ENCODE data around the gene CATSPER4. TPM values are rescaled to one million over a fixed set of nuclear protein-coding genes. Genes with fewer than 3 reads are reported as not detected.

Gene CATSPER4
- total and polyA plus RNA-seq, 2 of the 13 experiments (the other 11 are each of a cell fraction or from before 2014, with no cell fraction given) = not detected

GRCh38 chr1:26225033-26225831, 34.8 kb downstream of the CATSPER4 start (continued):
- TF ChIP-seq GFI1 (CRISPR knock-in tag; IDR thresholded peaks at IDR 0.05; ENCODE audit: borderline replicate concordance) = no peak; the same call in 1 of the 2 replicates
- TF ChIP-seq, protein P1, sequence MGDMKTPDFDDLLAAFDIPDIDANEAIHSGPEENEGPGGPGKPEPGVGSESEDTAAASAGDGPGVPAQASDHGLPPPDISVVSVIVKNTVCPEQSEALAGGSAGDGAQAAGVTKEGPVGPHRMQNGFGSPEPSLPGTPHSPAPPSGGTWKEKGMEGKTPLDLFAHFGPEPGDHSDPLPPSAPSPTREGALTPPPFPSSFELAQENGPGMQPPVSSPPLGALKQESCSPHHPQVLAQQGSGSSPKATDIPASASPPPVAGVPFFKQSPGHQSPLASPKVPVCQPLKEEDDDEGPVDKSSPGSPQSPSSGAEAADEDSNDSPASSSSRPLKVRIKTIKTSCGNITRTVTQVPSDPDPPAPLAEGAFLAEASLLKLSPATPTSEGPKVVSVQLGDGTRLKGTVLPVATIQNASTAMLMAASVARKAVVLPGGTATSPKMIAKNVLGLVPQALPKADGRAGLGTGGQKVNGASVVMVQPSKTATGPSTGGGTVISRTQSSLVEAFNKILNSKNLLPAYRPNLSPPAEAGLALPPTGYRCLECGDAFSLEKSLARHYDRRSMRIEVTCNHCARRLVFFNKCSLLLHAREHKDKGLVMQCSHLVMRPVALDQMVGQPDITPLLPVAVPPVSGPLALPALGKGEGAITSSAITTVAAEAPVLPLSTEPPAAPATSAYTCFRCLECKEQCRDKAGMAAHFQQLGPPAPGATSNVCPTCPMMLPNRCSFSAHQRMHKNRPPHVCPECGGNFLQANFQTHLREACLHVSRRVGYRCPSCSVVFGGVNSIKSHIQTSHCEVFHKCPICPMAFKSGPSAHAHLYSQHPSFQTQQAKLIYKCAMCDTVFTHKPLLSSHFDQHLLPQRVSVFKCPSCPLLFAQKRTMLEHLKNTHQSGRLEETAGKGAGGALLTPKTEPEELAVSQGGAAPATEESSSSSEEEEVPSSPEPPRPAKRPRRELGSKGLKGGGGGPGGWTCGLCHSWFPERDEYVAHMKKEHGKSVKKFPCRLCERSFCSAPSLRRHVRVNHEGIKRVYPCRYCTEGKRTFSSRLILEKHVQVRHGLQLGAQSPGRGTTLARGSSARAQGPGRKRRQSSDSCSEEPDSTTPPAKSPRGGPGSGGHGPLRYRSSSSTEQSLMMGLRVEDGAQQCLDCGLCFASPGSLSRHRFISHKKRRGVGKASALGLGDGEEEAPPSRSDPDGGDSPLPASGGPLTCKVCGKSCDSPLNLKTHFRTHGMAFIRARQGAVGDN (CRISPR knock-in tag; IDR thresholded peaks at IDR 0.05) = peak; percentile 90
- peak; percentile 73; the same call in 1 of the 2 replicates for TF ChIP-seq ARNT2 (CRISPR knock-in tag; IDR thresholded peaks at IDR 0.05; ENCODE audit: low read depth)
- TF ChIP-seq, protein P2, sequence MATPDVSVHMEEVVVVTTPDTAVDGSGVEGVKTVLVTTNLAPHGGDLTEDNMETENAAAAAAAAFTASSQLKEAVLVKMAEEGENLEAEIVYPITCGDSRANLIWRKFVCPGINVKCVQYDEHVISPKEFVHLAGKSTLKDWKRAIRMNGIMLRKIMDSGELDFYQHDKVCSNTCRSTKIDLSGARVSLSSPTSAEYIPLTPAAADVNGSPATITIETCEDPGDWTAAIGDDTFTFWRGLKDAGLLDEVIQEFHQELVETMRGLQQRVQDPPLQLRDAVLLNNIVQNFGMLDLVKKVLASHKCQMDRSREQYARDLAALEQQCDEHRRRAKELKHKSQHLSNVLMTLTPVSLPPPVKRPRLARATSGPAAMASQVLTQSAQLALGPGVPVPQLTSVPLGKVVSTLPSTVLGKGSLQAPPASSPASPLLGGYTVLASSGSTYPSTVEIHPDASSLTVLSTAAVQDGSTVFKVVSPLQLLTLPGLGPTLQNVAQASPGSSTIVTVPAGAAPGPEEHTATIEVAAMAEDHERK (CRISPR knock-in tag; IDR thresholded peaks at IDR 0.05; ENCODE audit: low read depth) = no peak
- TF ChIP-seq PRMT3 (CRISPR knock-in tag; IDR thresholded peaks at IDR 0.05; ENCODE audit: borderline replicate concordance, low read depth) = no peak
- no peak for TF ChIP-seq ZNF337 (CRISPR knock-in tag; IDR thresholded peaks at IDR 0.05; ENCODE audit: borderline replicate concordance, low read depth)
- no peak for TF ChIP-seq DNMT3B (CRISPR knock-in tag; conservative IDR thresholded peaks at IDR 0.05)
- peak; percentile 83 for TF ChIP-seq HNRNPLL (IDR thresholded peaks at IDR 0.05; ENCODE audit: low read depth, low read length, poor library complexity, severe bottlenecking)
- no peak for TF ChIP-seq ZBTB37 (CRISPR knock-in tag; IDR thresholded peaks at IDR 0.05)
- TF ChIP-seq CREM (IDR thresholded peaks at IDR 0.05) = no peak
- no peak for TF ChIP-seq CREM (CRISPR knock-in tag; IDR thresholded peaks at IDR 0.05)
- peak; percentile 25; the same call in 1 of the 2 replicates for TF ChIP-seq ZNF33B (CRISPR knock-in tag; IDR thresholded peaks at IDR 0.05)
- TF ChIP-seq ZFP82 (CRISPR knock-in tag; IDR thresholded peaks at IDR 0.05; ENCODE audit: borderline replicate concordance) = no peak
- TF ChIP-seq CEBPG (CRISPR knock-in tag; IDR thresholded peaks at IDR 0.05) = no peak
- TF ChIP-seq THAP8 (CRISPR knock-in tag; IDR thresholded peaks at IDR 0.05; ENCODE audit: borderline replicate concordance) = no peak
- no peak for TF ChIP-seq ZNF850 (CRISPR knock-in tag; conservative IDR thresholded peaks at IDR 0.05)
- peak; percentile 58; the same call in 1 of the 2 replicates for TF ChIP-seq THAP11 (CRISPR knock-in tag; IDR thresholded peaks at IDR 0.05)
- TF ChIP-seq ZBTB33 (CRISPR knock-in tag; IDR thresholded peaks at IDR 0.05) = no peak
- TF ChIP-seq, protein P3, sequence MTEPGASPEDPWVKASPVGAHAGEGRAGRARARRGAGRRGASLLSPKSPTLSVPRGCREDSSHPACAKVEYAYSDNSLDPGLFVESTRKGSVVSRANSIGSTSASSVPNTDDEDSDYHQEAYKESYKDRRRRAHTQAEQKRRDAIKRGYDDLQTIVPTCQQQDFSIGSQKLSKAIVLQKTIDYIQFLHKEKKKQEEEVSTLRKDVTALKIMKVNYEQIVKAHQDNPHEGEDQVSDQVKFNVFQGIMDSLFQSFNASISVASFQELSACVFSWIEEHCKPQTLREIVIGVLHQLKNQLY (CRISPR knock-in tag; IDR thresholded peaks at IDR 0.05) = no peak
